ENCODE measurements around the gene MBNL3. TPM values are rescaled to one million over a fixed set of nuclear protein-coding genes. Genes with fewer than 3 reads are reported as not detected.

Gene MBNL3
- total RNA-seq, 1 donor from 2014 or later, result 21.8 TPM

DNA sequence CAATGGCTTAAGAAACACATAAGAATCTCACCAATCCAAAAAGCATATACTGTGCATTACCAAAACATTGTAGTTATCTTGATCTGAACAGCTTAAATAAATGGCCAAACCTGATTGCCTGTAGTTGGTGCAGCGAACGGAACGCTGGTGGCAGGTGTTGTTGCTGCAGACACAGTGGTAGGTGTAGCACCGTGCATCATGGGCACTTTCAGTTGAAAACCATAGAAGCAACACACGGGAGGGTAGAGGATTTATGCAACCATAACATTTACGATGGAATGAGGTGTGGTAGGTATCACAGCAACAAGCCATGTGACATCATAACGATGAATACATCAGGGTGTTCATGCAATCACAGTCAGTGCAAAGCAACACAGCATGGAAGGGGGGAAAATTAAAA lies 106.8 kb downstream of the MBNL3 start:
- Mint-ChIP-seq H3K27me3 (ENCODE audit: low read depth) (no peaks in the 10 kb centered on the region), H3K4me1 (peaks cover 13% of the 10 kb centered on the region), H3K9me3 (no peaks in the 10 kb centered on the region), H3K36me3 (ENCODE audit: low read depth) (peaks cover 10% of the 10 kb centered on the region), H3K27ac (ENCODE audit: unreplicated experiment) (no peak overlapping the region), H3K4me3 (no peak overlapping the region)
- TF ChIP-seq, protein P1, sequence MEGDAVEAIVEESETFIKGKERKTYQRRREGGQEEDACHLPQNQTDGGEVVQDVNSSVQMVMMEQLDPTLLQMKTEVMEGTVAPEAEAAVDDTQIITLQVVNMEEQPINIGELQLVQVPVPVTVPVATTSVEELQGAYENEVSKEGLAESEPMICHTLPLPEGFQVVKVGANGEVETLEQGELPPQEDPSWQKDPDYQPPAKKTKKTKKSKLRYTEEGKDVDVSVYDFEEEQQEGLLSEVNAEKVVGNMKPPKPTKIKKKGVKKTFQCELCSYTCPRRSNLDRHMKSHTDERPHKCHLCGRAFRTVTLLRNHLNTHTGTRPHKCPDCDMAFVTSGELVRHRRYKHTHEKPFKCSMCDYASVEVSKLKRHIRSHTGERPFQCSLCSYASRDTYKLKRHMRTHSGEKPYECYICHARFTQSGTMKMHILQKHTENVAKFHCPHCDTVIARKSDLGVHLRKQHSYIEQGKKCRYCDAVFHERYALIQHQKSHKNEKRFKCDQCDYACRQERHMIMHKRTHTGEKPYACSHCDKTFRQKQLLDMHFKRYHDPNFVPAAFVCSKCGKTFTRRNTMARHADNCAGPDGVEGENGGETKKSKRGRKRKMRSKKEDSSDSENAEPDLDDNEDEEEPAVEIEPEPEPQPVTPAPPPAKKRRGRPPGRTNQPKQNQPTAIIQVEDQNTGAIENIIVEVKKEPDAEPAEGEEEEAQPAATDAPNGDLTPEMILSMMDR (conservative IDR thresholded peaks at IDR 0.05), result no peak
- no peak for DNase-seq (ENCODE audit: low read depth, low spot score)

DNA sequence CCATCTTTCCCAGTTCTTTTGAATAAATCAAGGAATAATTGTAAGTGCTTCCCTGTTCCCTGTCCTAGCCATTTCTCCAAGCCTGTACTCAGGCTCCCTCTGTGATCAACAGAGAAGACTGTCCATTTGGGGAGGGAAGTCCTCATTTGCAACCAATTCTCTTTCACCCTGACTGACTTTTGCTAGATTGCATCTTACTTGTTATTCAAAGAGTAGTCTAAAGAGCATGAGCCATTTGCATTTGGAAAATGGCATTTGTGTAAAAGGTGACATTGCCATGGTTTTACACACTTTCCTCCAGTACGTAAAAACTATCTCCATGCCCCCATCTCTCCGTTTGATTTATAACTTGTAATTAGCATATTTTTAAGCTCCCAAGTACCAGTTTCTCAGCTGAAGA lies 110.6 kb downstream of the MBNL3 start:
- Mint-ChIP-seq H3K27me3 (ENCODE audit: low read depth) (no peaks in the 10 kb centered on the region), H3K27ac (ENCODE audit: unreplicated experiment) (no peak overlapping the region), H3K4me3 (no peak overlapping the region), H3K9me3 (no peaks in the 10 kb centered on the region), H3K4me1 (peaks cover 5% of the 10 kb centered on the region), H3K36me3 (ENCODE audit: low read depth) (peaks cover 12% of the 10 kb centered on the region)
- TF ChIP-seq, protein P1 (conservative IDR thresholded peaks at IDR 0.05), result no peak
- no peak for DNase-seq (ENCODE audit: low read depth, low spot score)

DNA sequence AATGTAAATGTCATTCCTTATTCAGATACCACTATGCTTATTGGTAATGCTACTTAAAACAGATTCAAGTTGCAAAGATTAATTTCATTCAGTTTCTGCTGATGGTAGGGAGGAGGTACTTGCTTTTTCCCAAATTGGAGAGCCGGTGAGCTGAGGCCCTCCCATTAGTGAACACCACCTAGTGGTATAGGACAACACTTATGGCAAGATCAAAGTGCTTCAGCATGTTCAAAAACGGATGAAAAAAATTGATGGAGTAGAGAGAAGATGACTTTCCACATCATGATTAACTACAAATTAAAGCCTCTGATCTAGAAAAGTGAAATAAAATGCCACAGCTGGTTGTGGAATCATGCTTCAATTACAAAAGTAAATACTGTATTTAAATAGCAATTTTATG lies 112.9 kb downstream of the MBNL3 start:
- no peak for DNase-seq (ENCODE audit: low read depth, low spot score)
- Mint-ChIP-seq H3K9me3 (no peaks in the 10 kb centered on the region), H3K27ac (ENCODE audit: unreplicated experiment) (no peak overlapping the region), H3K27me3 (ENCODE audit: low read depth) (no peaks in the 10 kb centered on the region), H3K4me3 (no peak overlapping the region), H3K36me3 (ENCODE audit: low read depth) (peaks cover 6% of the 10 kb centered on the region), H3K4me1 (no peaks in the 10 kb centered on the region)
- TF ChIP-seq, protein P1 (conservative IDR thresholded peaks at IDR 0.05), result peak; percentile 53

DNA sequence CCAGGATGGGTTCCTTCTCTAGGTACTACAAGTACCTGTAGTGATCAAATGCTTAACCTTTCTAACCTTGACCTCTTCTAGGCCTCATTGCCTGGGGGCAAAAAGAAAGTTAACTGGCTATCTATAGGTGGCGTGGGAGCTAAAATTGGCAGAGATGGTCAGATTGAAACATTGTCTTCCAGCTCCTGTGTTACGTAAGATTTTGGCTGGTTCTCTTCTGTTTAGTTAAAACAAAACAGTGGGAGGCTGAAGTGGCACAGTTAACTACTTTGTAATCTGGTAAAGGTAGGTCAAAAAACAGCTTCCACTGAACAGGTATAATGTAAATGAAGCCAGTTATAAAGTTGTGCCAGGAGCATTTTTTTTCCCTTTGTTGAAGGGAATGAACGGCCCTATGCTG lies 115.2 kb downstream of the MBNL3 start:
- Mint-ChIP-seq H3K27ac (ENCODE audit: unreplicated experiment) (no peak overlapping the region), H3K4me3 (no peak overlapping the region), H3K36me3 (ENCODE audit: low read depth) (peaks cover 4% of the 10 kb centered on the region), H3K27me3 (ENCODE audit: low read depth) (no peaks in the 10 kb centered on the region), H3K9me3 (no peaks in the 10 kb centered on the region), H3K4me1 (no peaks in the 10 kb centered on the region)
- DNase-seq (ENCODE audit: low read depth, low spot score), result no peak
- TF ChIP-seq, protein P1 (conservative IDR thresholded peaks at IDR 0.05), result no peak

DNA sequence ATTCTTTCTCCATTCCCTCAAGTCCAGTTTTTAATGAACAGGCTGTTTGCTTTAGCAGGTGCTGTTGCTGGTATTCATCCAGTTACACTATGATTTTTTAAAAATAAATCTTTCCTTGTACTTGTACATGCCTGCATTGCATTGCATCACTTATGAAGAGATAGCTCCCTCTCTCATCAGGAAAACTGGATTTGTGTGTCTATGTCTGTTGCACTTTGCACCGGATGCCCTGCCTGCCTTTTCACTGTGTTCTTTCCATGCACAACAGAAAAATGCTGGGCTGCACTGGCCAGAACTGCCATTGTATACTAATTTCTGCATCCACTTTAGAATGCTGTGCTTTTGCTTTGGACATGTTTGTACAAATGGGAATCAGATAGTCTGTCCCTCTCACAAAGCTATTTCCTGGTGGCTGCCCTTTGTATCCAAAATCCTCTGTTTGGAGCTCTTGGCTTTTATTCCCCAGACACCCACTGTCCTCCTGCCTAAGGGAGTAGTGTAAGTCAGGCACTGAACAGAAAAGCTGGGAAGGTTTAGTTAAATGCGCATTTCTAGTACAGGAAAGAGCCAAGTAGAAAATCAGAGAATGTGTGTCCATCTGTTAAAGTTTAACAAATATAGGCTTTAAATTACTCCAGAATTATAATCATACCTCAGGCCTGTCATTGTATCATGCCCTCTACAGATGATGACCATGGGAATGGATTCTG lies 119.1 kb downstream of the MBNL3 start:
- no peak for DNase-seq (ENCODE audit: low read depth, low spot score)
- H3K4me3 Mint-ChIP-seq, result no peak overlapping the region
- no peak overlapping the region for H3K27ac Mint-ChIP-seq (ENCODE audit: unreplicated experiment)
- H3K9me3 Mint-ChIP-seq, result peaks cover 2% of the 10 kb centered on the region
- H3K36me3 Mint-ChIP-seq (ENCODE audit: low read depth), result peaks cover 2% of the 10 kb centered on the region
- TF ChIP-seq, protein P1 (conservative IDR thresholded peaks at IDR 0.05), result no peak
- H3K27me3 Mint-ChIP-seq (ENCODE audit: low read depth), result no peaks in the 10 kb centered on the region
- H3K4me1 Mint-ChIP-seq, result no peaks in the 10 kb centered on the region
